MM.1S (cell line): ENCODE data around the gene PLGRKT.

Source experiments
- EZH2 ChIP-seq: fragments of 300-600 bp; sonication (generic); optimal IDR thresholded peaks from 2 replicates; pipeline ENCODE3; 2017; ENCODE audit warnings: low read depth, mild to moderate bottlenecking, antibody characterized with exemption, low read length, mixed read lengths
- EZH2phosphoT487 ChIP-seq: fragments of 300-600 bp; sonication (generic); IDR thresholded peaks from 2 replicates; pipeline ENCODE4 v1.6.1; 2018; ENCODE audit warnings: antibody characterized with exemption, low read length
- TF ChIP-seq, protein P1 (sequence below): fragments of 300-600 bp; sonication (generic); IDR thresholded peaks from 2 replicates; pipeline ENCODE4 v1.5.1; 2016; ENCODE audit warnings: antibody characterized with exemption, low read length, mixed read lengths

DNA sequence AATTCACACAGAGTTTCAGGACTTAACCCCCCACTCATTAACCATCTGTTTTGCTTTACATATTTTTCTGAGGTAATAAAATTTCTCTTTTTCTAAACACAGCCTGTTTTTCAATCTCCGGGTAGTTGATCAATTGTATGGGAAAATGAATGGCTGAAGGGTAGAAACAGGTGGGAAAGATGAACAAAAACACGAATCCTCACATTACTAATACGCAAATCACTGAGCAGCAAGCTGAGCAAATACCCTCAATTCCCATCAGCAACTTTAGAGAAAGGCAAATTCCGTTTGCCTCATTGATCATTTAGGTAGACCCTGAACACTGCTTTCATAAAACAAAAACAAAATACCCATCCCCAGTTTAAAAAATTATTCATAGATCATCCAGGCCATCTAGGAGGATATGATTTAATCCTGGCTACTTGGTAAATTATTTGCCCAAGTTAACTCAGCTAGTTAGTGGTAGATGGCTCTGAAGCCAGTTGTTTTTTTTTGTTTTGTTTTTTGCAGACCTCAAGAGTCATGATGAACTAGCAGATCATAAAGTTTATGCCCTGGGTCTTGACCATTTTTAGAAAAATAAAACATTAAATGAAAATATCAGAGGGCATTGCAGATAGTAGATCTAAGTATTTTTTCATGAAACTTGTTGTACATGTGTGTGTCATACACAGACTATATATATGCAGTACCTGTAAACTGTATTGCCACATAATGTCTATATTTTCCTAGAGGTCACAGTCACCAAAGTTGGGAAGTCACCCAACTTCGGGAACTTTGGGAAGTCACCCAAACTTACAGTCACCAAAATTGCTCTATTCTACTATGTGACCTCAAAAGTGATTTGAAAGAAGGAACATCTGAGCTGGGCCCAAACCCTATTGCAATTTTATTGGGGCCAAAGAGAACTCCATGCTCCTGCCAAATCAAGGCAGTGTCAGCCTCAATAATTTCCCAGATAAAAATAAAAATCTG, 11.0 kb upstream of the PLGRKT start:
- TF ChIP-seq, protein P1, sequence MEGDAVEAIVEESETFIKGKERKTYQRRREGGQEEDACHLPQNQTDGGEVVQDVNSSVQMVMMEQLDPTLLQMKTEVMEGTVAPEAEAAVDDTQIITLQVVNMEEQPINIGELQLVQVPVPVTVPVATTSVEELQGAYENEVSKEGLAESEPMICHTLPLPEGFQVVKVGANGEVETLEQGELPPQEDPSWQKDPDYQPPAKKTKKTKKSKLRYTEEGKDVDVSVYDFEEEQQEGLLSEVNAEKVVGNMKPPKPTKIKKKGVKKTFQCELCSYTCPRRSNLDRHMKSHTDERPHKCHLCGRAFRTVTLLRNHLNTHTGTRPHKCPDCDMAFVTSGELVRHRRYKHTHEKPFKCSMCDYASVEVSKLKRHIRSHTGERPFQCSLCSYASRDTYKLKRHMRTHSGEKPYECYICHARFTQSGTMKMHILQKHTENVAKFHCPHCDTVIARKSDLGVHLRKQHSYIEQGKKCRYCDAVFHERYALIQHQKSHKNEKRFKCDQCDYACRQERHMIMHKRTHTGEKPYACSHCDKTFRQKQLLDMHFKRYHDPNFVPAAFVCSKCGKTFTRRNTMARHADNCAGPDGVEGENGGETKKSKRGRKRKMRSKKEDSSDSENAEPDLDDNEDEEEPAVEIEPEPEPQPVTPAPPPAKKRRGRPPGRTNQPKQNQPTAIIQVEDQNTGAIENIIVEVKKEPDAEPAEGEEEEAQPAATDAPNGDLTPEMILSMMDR = no peak
- TF ChIP-seq EZH2 = no peak
- no peak for TF ChIP-seq EZH2phosphoT487
